Measurements from ENCODE around the gene PTPRE. TPM values are rescaled to one million over a fixed set of nuclear protein-coding genes. Genes with fewer than 3 reads are reported as not detected.

The PTPRE gene
- polyA plus RNA-seq, 1 donor (not counting 4 experiments of a cell fraction or from before 2014, with no cell fraction given): 15.1 TPM

- Histone ChIP-seq H3K79me2 (ENCODE audit: control insufficient read depth, insufficient read depth, low read length) (no peaks in the 10 kb centered on the region), H3K9ac (ENCODE audit: control insufficient read depth, extremely low read depth, insufficient read depth, low read length) (no peak overlapping the region), H3K9me3 (ENCODE audit: control insufficient read depth, low read depth, low read length) (no peaks in the 10 kb centered on the region), H3K36me3 (ENCODE audit: control insufficient read depth in 2 of 2, extremely low read depth in 1 of 2, insufficient read depth in 2 of 2, low read length in 2 of 2) (no peaks in the 10 kb centered on the region), H2AFZ (ENCODE audit: control insufficient read depth, low read length) (no peak overlapping the region), H3K4me3 (ENCODE audit: control insufficient read depth in 2 of 3, extremely low read depth in 1 of 3, insufficient read depth in 2 of 3, low read depth in 1 of 3, low read length in 3 of 3) (no peak overlapping the region), H3K4me1 (ENCODE audit: control insufficient read depth, extremely low read depth, insufficient read depth, low read length) (no peaks in the 10 kb centered on the region), H4K20me1 (ENCODE audit: control insufficient read depth, extremely low read depth, insufficient read depth, low read length) (no peaks in the 10 kb centered on the region), H3K9me1 (ENCODE audit: control insufficient read depth, extremely low read depth, insufficient read depth, low read length) (no peaks in the 10 kb centered on the region), H3K27ac (ENCODE audit: control insufficient read depth, insufficient read depth, low read length) (no peak overlapping the region), H3K4me2 (ENCODE audit: control insufficient read depth, extremely low read depth, insufficient read depth, low read depth, low read length) (no peak overlapping the region), H3K27me3 (ENCODE audit: control insufficient read depth, extremely low read depth, insufficient read depth, low read length) (no peaks in the 10 kb centered on the region)
- FAIRE-seq (no peak), DNase-seq (ENCODE audit: low read depth, low spot score) (no peak)
- TF ChIP-seq CTCF (optimal IDR thresholded peaks at IDR 0.05 in 1 of 3, IDR thresholded peaks at IDR 0.05 in 1 of 3, conservative IDR thresholded peaks at IDR 0.05 in 1 of 3; ENCODE audit: extremely low read depth in 1 of 3, insufficient read depth in 2 of 3, low read length in 3 of 3): no peak
- TF ChIP-seq EZH2 (IDR thresholded peaks at IDR 0.05; ENCODE audit: low read length): no peak
- dilution Hi-C loops (cut with MboI; ENCODE audit: extremely low pct_ligation_motif_present, low sequenced_read_pairs): no loop called here
These were observed 31.0 kb upstream of the PTPRE start for GRCh38 chr10:127875916-127876315.

GRCh38 chr10:127877116-127877515 lies 29.8 kb upstream of the PTPRE start:
- dilution Hi-C loops (cut with MboI; ENCODE audit: extremely low pct_ligation_motif_present, low sequenced_read_pairs): no loop called here
- FAIRE-seq: no peak

More at GRCh38 chr10:127877116-127877515, 29.8 kb upstream of the PTPRE start:
- TF ChIP-seq CTCF (optimal IDR thresholded peaks at IDR 0.05 in 1 of 3, IDR thresholded peaks at IDR 0.05 in 1 of 3, conservative IDR thresholded peaks at IDR 0.05 in 1 of 3; ENCODE audit: extremely low read depth in 1 of 3, insufficient read depth in 2 of 3, low read length in 3 of 3) (no peak), EZH2 (IDR thresholded peaks at IDR 0.05; ENCODE audit: low read length) (no peak)
- no peaks in the 10 kb centered on the region for H4K20me1 ChIP-seq (ENCODE audit: control insufficient read depth, extremely low read depth, insufficient read depth, low read length)
- H3K27me3 ChIP-seq (ENCODE audit: control insufficient read depth, extremely low read depth, insufficient read depth, low read length): no peaks in the 10 kb centered on the region
- no peak for DNase-seq (ENCODE audit: low read depth, low spot score)
- H3K9ac ChIP-seq (ENCODE audit: control insufficient read depth, extremely low read depth, insufficient read depth, low read length): no peak overlapping the region
- H3K4me2 ChIP-seq (ENCODE audit: control insufficient read depth, extremely low read depth, insufficient read depth, low read depth, low read length): no peak overlapping the region
- H3K79me2 ChIP-seq (ENCODE audit: control insufficient read depth, insufficient read depth, low read length): no peaks in the 10 kb centered on the region
- H3K36me3 ChIP-seq (ENCODE audit: control insufficient read depth in 2 of 2, extremely low read depth in 1 of 2, insufficient read depth in 2 of 2, low read length in 2 of 2): no peaks in the 10 kb centered on the region
- no peaks in the 10 kb centered on the region for H3K9me3 ChIP-seq (ENCODE audit: control insufficient read depth, low read depth, low read length)
- no peaks in the 10 kb centered on the region for H3K4me1 ChIP-seq (ENCODE audit: control insufficient read depth, extremely low read depth, insufficient read depth, low read length)
- H3K4me3 ChIP-seq (ENCODE audit: control insufficient read depth in 2 of 3, extremely low read depth in 1 of 3, insufficient read depth in 2 of 3, low read depth in 1 of 3, low read length in 3 of 3): no peak overlapping the region
- H2AFZ ChIP-seq (ENCODE audit: control insufficient read depth, low read length): no peak overlapping the region
- H3K9me1 ChIP-seq (ENCODE audit: control insufficient read depth, extremely low read depth, insufficient read depth, low read length): no peaks in the 10 kb centered on the region
- no peak overlapping the region for H3K27ac ChIP-seq (ENCODE audit: control insufficient read depth, insufficient read depth, low read length)

Data from keratinocyte (primary cell).